Hypothalamus (tissue), 51 donors: Measurements from ENCODE around the gene ATXN2.
"Not testable (repeated sequence)": the region's sequence is repeated elsewhere in the genome, so short reads cannot be mapped to it uniquely, and the experiment has no call there.

Experiments
- DNase-seq, 51 donors: peaks; one replicate each; lab custom pipeline; 2025; lab: John Stamatoyannopoulos, UW

Gene ATXN2

DNA sequence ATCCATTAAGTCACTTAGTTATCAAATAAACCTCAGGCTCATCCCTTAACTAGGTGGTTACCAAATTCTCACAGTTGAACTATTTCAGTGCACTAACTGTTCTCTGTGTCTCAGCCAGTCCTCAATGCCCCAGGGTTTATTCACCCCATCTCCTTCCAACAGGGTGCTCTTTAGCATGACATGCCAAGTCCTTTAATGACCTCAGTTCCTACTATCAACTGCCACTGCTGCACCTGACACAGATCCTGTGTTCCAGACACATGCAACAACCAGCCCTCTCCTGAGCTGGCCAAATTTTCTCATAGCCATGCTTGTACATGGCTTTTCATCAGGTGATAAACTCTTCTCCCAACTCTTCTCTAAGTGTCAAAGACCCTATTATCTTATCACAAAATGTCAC is 80.0 kb downstream of the ATXN2 start:
- DNase-seq: no peak

DNA sequence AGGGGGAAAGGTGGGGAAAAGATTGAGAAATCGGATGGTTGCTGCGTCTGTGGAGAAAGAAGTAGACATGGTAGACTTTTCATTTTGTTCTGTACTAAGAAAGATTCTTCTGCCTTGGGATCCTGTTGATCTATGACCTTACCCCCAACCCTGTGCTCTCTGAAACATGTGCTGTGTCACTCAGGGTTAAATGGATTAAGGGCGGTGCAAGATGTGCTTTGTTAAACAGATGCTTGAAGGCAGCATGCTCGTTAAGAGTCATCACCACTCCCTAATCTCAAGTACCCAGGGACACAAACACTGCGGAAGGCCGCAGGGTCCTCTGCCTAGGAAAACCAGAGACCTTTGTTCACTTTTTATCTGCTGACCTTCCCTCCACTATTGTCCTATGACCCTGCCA is 91.4 kb downstream of the ATXN2 start:
- DNase-seq: not testable (repeated sequence)

DNA sequence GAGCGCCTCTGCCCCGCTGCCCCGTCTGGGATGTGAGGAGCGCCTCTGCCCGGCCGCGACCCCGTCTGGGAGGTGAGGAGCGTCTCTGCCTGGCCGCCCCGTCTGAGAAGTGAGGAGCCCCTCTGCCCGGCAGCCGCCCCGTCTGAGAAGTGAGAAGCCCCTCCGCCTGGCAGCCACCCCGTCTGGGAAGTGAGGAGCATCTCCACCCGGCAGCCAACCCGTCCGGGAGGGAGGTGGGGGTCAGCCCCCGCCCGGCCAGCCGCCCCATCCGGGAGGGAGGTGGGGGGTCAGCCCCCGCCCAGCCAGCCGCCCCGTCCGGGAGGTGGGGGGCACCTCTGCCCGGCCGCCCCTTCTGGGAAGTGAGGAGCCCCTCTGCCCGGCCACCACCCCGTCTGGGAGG is 91.9 kb downstream of the ATXN2 start:
- not testable (repeated sequence) for DNase-seq

DNA sequence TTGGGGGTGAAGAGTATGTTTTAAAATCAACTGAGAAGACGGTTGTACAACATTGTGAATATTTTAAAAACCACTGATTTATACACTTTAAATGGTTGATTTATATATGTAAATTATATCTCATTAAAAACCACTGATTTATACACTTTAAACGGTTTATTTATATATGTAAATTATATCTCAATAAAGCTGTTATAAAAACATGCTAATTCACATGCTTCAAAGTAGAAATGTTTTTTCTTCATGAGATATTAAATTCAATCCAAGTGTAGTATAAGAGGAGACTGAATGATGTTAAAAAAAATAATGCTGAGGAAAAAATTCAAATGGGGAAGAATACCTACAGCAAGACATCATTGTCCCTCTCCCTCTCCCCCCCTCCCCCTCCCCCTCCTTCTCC is 92.9 kb downstream of the ATXN2 start:
- no peak for DNase-seq

DNA sequence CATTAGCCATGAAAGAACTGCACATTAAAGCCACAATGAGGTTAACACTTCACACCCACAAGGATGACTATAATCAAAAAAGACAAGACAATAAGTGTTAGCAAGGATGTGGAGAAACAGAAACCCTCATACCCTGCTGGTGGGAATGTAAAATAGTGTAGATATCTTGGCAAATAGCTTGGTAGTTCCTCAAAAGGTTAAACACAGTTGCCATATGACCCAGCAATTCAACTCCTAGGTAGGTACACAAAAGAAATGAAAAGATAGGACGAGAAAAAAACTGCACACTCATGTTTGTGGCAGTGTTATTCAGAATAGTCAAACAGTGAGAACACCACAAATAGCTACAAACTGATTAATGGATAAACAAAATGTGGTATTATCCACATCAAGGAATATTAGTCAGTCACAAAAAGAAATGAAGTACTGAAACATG is 93.5 kb downstream of the ATXN2 start:
- DNase-seq: no peak

DNA sequence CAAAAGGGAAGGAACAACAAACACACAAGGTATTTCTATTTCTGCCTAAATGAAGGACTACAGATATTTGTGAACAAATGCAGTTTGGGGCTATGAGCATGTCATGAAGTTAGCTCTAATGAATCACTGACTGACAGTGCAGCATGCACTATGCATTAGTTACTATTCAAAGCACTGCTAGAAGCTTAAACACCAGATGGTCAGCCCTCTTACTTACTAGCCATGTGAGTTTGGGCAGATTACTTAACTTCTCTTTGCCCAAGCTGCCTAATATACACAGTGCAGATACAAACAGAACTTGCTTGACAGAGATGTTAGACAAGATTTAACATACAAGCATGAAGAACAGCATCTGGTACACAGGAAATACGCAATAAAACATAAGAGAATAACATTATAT is 96.0 kb downstream of the ATXN2 start:
- no peak for DNase-seq

DNA sequence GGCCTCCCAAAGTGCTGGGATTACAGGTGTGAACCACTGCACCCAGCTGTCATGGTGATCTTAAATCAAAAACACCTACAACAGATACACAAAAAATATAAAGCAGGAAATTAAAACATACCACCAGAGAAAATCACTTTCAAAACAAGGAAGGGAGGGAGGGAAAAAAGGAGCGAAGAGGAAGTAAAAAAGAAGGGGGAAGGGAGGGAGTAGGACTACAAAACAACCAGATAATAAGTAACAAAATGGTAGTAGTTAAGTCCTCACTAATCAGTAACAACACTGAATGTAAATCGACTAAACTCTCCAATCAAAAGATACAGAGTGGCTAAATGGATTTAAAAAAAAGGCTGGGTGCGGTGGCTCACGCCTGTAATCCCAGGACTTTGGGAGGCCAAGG is 104.4 kb downstream of the ATXN2 start:
- no peak for DNase-seq

DNA sequence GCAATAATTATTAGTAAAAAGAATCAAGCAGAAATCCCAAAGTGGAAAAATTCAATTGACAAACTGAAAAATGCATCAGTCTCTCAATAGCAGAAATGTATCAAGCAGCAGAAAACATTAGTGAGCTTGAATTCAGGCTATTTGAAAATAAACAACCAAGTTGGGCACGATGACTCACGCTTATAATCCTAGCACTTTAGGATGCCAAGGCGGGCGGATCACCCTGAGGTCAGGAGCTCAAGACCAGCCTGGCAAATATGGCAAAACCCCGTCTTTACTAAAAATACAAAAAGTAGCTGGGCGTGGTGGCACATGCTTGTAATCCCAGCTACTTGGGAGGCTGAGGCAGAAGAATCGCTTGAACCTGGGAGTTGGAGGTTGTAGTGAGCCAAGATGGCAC is 106.1 kb downstream of the ATXN2 start:
- not testable (repeated sequence) for DNase-seq

DNA sequence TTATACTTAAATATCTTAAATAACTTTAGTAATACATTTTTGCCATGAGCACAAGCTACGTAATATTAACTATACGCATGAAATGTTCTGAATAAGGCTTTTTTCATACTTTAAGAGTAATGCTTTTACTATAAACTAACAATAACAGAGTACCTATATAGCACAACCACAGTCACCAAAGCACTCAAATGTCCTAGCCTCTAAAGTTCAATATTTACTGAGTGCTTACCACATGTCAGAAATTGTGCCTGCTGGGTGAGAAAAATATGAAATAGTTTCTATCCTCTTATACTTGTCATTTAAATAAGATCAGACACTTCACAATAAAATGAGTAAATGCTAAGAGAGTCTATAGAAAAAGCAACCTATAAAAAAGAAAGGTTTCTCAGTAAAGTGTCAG is 110.3 kb downstream of the ATXN2 start:
- no peak for DNase-seq

DNA sequence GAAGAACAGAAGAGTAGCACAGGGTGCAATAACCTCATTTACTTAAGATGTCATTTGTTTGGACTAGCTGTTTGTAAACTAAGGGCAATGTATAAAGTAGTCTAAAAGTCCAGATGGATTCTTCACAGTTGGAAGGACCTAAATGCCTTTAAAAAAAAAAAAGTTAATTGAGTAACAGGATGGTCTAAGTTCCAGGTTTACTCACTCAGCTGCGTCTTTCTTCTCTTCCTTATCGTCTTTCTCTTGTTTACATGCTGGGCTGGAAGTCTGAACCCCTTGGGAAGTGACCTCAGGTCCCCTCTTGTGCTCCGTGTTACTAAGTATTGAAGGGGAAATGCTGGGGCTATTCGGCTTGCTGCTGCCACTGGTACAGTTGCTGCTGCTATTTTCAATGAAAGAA is 110.8 kb downstream of the ATXN2 start:
- no peak for DNase-seq

DNA sequence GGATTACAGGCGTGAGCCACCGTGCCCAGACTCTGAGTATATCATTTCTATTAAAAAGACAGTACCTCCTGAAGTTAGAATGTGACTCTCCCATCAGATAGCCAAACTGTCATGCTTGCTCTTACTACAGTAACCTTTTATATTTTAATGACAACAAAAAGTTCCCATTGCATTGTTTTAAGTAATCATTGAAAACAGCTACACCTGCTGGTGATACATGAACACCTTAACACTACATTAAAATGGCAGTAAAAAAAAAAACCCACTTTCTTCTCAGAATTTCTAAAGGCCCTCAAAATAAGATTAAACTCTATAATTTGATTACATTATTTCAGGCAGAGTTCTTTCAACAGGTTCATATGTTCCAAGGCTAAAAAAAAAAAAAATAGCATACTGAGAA is 116.7 kb downstream of the ATXN2 start:
- no peak for DNase-seq

DNA sequence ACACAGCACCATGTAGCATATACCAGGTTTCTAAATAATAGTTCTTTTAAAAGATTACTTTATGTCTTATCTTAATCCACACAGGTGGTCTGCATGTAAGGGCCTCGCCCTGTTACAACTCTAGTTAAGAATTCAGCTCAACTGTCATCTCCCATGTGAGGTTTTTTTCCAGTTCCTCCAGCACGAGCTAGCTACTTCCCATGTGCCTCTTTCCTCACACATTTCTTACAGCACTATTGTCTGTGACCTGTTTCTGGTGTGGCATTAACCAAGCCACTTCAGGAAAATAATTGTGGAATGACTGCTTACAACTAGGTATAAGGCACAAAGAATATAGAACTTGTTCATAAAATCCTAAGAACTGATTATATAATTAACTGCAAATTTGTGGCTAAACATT is 127.9 kb downstream of the ATXN2 start:
- DNase-seq: no peak

DNA sequence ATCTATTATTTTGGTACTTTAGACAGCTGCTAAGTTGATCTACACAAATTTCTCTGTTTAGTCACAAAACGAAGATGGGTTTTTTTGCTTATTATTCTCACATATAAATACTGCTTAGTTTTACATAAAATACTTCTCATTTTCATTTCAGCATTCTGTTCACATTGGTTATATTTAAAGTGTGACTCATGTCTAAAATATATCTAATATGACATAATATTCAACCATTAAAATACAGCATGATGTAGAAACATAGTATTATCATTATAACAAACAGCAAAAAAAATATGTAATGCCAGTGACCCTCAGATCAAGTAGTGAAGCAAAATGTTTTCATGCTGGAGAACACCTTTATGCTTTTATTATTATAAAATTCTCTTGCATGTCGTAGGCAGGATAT is 129.7 kb downstream of the ATXN2 start:
- no peak for DNase-seq

DNA sequence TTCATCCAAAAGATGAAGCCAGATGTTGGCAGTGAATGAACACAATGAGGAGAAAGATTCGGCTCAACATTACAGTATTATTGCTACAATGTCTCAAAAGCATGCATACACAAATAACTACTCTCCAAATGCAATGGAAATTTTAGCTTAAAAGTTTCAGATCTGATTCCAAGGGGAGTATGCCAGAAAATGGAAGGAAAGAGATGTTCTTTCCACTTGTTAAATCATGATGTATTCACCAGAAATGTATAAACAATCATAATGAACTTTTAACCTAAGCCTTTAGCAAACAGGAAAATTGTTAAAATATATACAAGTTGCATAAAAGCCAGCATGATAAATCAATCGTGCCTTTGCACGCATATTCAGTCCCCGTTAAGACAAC is 131.3 kb downstream of the ATXN2 start:
- no peak for DNase-seq

DNA sequence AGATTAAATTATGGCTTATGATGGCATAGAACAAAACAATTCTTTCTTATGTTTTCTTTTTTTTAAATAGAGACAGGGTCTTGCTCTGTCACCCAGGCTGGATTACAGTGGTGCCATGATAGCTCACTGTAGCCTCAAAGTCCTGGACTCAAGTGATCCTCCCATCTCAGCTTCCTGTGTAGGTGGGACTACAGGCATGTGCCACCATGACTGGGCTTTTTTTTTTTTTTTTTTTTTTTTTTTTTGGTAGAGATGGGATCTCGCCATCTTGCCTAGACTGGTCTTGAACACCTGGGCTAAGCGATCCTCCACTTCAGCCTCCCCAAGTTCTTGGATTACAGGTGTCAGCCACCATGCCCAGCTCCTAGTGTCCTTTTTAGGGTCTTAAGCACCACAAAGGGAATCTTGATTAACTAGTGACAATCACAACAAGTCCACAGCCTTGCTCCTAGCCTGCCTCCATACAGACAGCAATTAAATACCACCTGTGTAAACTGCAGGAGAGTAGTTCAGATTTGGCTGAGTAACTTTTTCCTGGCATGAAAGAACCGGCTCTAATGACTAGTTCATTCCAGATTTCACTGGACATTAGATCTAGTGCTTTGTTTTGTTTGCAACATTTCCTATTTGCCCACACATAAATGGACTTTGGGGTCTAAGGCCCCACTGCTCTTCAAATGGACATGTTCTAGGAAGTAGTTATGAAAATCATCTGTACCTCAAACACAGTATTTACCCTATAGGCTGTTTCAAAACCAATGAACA is 131.8 kb downstream of the ATXN2 start:
- DNase-seq: no peak

DNA sequence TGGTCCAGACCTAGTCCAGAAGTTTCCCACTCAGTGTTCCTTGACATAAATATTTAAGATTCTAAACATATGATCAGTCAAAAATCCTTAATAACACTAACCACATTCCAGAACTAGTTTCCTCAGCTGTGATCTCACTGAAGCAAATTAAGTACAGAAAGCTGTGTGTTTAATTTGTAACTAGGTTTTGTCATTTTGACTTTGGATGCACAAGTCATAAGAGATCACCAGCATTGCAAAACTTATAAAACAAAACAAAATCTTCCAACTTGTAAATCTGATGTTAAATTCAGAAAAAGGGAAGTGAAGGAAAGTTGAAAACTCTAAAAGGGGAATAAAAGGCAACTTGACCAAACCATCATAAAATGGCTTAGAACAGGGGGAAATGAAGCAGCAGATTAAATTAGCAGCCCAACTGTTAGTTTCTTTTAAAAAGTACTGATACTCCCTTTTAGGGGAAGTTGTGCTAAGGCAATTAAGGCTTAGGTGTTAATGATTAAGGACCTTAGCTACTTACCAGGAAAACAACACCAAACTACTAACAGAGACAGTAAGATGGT is 136.8 kb downstream of the ATXN2 start:
- no peak for DNase-seq

DNA sequence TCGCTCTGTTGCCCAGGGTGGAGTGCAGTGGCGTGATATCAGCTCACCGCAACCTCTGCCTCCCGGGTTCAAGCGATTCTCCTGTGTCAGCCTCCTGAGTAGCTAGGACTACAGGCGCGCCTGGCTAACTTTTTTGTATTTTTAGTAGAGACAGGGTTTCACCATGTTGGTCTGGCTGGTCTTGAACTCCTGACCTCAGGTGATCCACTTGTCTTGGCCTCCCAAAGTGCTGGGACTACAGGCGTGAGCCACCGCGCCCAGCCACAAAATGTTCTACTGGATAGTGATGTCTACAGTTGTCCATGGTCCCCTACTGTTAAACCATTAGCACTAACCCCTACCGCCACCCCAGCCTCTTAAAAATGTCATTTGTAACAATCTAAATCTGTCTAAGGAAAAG is 139.0 kb downstream of the ATXN2 start:
- DNase-seq: not testable (repeated sequence)

DNA sequence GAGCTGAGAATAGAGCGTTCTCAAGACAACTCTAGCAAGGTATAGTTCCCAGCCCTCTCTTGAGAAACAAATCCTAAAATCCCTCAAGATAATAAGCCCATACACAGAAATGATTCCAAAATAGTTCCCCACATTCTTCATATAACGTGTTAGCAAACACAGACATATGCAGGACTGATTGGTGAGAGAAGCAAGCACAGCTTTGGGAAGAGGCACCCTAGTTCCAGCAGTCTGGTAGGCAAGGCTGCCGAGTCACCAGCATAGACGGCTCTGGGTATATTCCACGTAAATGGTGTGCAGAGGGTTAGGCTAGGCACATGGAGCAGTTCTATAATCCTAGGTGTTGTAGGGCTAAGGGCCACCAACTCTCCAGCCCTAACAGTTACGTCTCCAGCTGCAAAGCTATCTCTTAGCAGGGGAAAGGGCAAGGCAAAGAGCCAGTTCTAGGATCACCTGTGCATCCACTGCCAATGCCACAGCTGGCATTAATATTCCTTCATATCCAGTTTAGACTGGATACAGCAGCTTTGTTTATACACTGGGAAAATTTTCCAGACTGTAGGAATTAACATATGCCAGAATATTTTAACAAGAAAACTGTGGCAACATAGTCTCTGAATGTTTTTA is 140.5 kb downstream of the ATXN2 start:
- DNase-seq: no peak

DNA sequence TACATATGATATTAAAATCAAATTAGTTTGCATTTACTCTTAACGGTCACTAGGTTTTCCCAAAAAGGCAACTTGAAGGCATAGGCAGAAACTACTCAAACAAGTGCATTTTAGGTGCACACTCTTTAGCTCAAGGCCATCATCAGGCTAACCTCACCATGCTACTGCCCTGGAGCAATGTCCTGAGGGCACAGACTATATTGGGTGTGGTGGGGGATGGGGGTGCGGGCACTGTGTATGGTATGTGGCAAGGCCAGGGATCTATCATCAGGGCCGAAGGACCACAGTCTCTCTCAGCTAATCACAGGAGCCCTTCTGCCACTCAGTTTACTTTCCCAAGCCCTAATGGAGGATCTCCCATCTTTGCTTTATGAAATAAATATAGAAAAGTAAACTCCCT is 141.5 kb downstream of the ATXN2 start:
- no peak for DNase-seq

DNA sequence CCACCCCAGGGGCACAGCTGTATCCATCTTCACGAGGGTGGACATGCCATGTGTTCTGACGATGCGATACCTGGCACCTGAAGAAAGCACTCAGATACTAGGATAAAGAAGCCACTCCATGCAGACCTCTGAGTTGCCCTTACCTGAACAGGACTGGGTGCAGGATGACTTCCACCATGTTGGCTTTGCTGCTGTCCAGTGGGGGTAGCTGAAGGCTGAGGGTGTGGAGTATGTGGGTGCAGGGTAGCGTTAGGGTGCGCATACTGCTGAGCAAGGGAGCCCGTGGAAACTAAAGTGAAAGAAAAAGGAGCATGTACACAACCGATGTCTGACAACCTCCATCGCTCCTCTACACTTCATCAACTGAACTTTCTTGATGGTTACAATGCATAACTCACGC is 142.0 kb downstream of the ATXN2 start:
- DNase-seq: no peak

DNA sequence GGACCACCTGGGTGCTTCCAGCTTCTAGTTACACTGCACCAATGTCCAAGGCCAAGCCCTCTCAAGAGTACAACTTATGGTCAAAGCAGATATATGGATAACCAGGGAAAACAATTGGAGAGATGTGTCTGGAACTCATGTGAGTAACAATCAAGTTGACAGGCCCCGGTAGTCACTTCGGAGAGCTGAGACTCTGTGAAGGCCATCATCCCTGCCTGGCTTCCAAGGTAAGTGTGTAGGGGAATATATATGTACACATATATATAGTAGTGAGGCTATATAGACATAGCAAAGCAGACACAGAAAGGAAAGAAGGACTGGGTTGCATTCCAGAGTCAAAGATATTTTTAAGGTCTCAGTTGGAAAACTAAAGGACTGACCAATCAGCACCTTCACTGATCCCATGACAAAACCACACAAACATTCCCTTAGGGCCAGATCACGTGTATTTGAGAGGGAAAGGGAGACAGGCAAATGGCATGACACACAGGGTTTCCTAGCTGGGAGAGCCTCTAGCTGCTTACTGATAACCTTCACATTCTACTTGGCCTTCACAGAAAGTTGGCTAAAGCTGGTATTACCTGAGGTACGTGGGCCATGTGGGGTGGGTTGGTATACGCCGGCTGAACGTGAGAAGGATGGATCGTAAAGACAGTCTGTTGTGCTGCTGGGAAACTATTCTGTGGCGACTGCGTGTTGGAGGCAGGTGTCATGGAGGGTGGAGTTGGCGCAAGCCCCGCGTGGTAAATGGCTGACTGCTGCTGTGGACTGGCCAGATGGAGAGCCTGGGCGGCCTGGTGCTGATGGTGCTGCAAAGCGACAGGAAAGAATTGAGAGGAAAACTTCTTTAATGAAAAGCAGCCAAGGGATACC is 143.4 kb downstream of the ATXN2 start:
- DNase-seq: no peak
